Astrocyte (in vitro differentiated cells and primary cell): Measurements from ENCODE around the gene LRRC47. TPM values are rescaled to one million over a fixed set of nuclear protein-coding genes. Genes with fewer than 3 reads are reported as not detected.

Experiments
- DNase-seq: peaks from one replicate; pipeline ENCODE4 v3.0.0-alpha.2; 2010; ENCODE audit warnings: low read depth
- FAIRE-seq: peaks from 2 replicates; lab custom pipeline; 2011; peaks lifted over from hg19 to GRCh38; lab: Jason Lieb, UNC
- H2AFZ ChIP-seq: 2 replicates; pipeline ENCODE4 v1.6.0; 2012; ENCODE audit warnings: low read depth, low read length, inconsistent platforms
- H3K27ac ChIP-seq: 2 replicates; pipeline ENCODE4 v1.5.1; 2011; ENCODE audit warnings: low read depth, low read length, inconsistent platforms
- H3K27me3 ChIP-seq: 2 replicates; pipeline ENCODE4 v1.6.0; 2011; ENCODE audit warnings: low read length, inconsistent platforms; ENCODE audit not compliant: insufficient read depth
- H3K36me3 ChIP-seq: 2 replicates; pipeline ENCODE4 v1.5.1; 2011; ENCODE audit warnings: low read length, inconsistent platforms; ENCODE audit not compliant: insufficient read depth
- H3K4me1 ChIP-seq: 2 replicates; pipeline ENCODE4 v1.5.1; 2011; ENCODE audit warnings: low read length, inconsistent platforms; ENCODE audit not compliant: insufficient read depth
- H3K4me2 ChIP-seq: 2 replicates; pipeline ENCODE4 v1.6.0; 2012; ENCODE audit warnings: low read length, inconsistent platforms
- H3K4me3 ChIP-seq: 2 replicates; pipeline ENCODE4 v1.5.1; 2011; ENCODE audit warnings: low read depth, mild to moderate bottlenecking, low read length, inconsistent platforms; ENCODE audit not compliant: insufficient read depth
- H3K79me2 ChIP-seq: 2 replicates; pipeline ENCODE4 v1.6.0; 2012; ENCODE audit warnings: mild to moderate bottlenecking, low read length, inconsistent platforms; ENCODE audit not compliant: insufficient read depth
- H3K9ac ChIP-seq: 2 replicates; pipeline ENCODE4 v1.6.0; 2012; ENCODE audit warnings: mild to moderate bottlenecking, low read length, inconsistent platforms
- H3K9me3 ChIP-seq: 2 replicates; pipeline ENCODE4 v1.5.1; 2012; ENCODE audit warnings: low read depth, mild to moderate bottlenecking, low read length, inconsistent platforms; ENCODE audit not compliant: insufficient read depth
- H4K20me1 ChIP-seq: 2 replicates; pipeline ENCODE4 v1.6.0; 2012; ENCODE audit warnings: low read length, inconsistent platforms; ENCODE audit not compliant: insufficient read depth
- H3K27ac Mint-ChIP-seq: one replicate; pipeline ENCODE4 v1.8.0; 2021; ENCODE audit warnings: mild to moderate bottlenecking, mixed read lengths; ENCODE audit not compliant: unreplicated experiment
- H3K27me3 Mint-ChIP-seq: one replicate; pipeline ENCODE4 v1.8.0; 2021; ENCODE audit warnings: low read depth, mixed read lengths; ENCODE audit not compliant: unreplicated experiment
- H3K36me3 Mint-ChIP-seq: one replicate; pipeline ENCODE4 v1.8.0; 2021; ENCODE audit warnings: low read depth, mixed read lengths; ENCODE audit not compliant: unreplicated experiment
- H3K4me1 Mint-ChIP-seq: one replicate; pipeline ENCODE4 v1.8.0; 2021; ENCODE audit warnings: low read depth, mixed read lengths; ENCODE audit not compliant: unreplicated experiment
- H3K4me3 Mint-ChIP-seq: one replicate; pipeline ENCODE4 v1.8.0; 2021; ENCODE audit warnings: mild to moderate bottlenecking, moderate library complexity, mixed read lengths; ENCODE audit not compliant: unreplicated experiment
- H3K9me3 Mint-ChIP-seq: one replicate; pipeline ENCODE4 v1.8.0; 2021; ENCODE audit warnings: mild to moderate bottlenecking, mixed read lengths; ENCODE audit not compliant: unreplicated experiment
- CTCF ChIP-seq: IDR thresholded peaks from 2 replicates; pipeline ENCODE4 v1.5.1; 2011; ENCODE audit warnings: low read depth, mild to moderate bottlenecking, inconsistent platforms, low read length, moderate library complexity; ENCODE audit not compliant: insufficient read depth
- EZH2 ChIP-seq: IDR thresholded peaks from 2 replicates; pipeline ENCODE4 v1.6.1; 2012; ENCODE audit warnings: mild to moderate bottlenecking, low read length, inconsistent platforms; ENCODE audit not compliant: insufficient read depth
- total RNA-seq: library from RNA; stranded (reverse); gene quantifications from 2 replicates; pipeline ENCODE4 v1.2.1, GENCODE V29; 2021

The LRRC47 gene
- total RNA-seq, 1 donor from 2014 or later = 51.5 TPM

GRCh38 chr1:3770047-3770765 is 26.1 kb downstream of the LRRC47 start:
- Histone ChIP-seq H3K9ac (no peak overlapping the region), H3K4me2 (no peak overlapping the region), H3K9me3 (no peaks in the 10 kb centered on the region), H2AFZ (no peak overlapping the region), H4K20me1 (no peaks in the 10 kb centered on the region), H3K27ac (no peak overlapping the region), H3K4me1 (peaks cover 11% of the 10 kb centered on the region), H3K4me3 (no peak overlapping the region), H3K79me2 (no peaks in the 10 kb centered on the region), H3K36me3 (no peaks in the 10 kb centered on the region), H3K27me3 (peaks cover 3% of the 10 kb centered on the region)
- FAIRE-seq (no peak), DNase-seq (no peak)
- TF ChIP-seq CTCF = no peak
- TF ChIP-seq EZH2 = no peak
- H3K27ac Mint-ChIP-seq = no peak overlapping the region
- H3K4me3 Mint-ChIP-seq = no peak overlapping the region
- H3K27me3 Mint-ChIP-seq = peaks cover 17% of the 10 kb centered on the region
- no peaks in the 10 kb centered on the region for H3K9me3 Mint-ChIP-seq
- H3K36me3 Mint-ChIP-seq = no peaks in the 10 kb centered on the region
- peaks cover 6% of the 10 kb centered on the region for H3K4me1 Mint-ChIP-seq

- peaks cover 2% of the 10 kb centered on the region for H3K4me1 Mint-ChIP-seq
- TF ChIP-seq EZH2 (no peak), CTCF (no peak)
Measured at GRCh38 chr1:3768811-3769390, 27.4 kb downstream of the LRRC47 start.

More at GRCh38 chr1:3768811-3769390, 27.4 kb downstream of the LRRC47 start:
- no peak for FAIRE-seq
- DNase-seq = no peak
- peaks cover 4% of the 10 kb centered on the region for H3K27me3 ChIP-seq
- no peaks in the 10 kb centered on the region for H3K9me3 Mint-ChIP-seq
- H3K9me3 ChIP-seq = no peaks in the 10 kb centered on the region
- H2AFZ ChIP-seq = no peak overlapping the region
- H4K20me1 ChIP-seq = no peaks in the 10 kb centered on the region
- H3K36me3 Mint-ChIP-seq = no peaks in the 10 kb centered on the region
- H3K27ac ChIP-seq = no peak overlapping the region
- no peak overlapping the region for H3K4me2 ChIP-seq
- H3K9ac ChIP-seq = no peak overlapping the region
- H3K27me3 Mint-ChIP-seq = peaks cover 24% of the 10 kb centered on the region
- H3K4me3 Mint-ChIP-seq = no peak overlapping the region
- no peaks in the 10 kb centered on the region for H3K79me2 ChIP-seq
- H3K36me3 ChIP-seq = no peaks in the 10 kb centered on the region
- H3K27ac Mint-ChIP-seq = no peak overlapping the region
- H3K4me3 ChIP-seq = no peak overlapping the region
- peaks cover 7% of the 10 kb centered on the region for H3K4me1 ChIP-seq
